ENCODE measurements around the gene CABLES2.

Gene CABLES2, protein sequence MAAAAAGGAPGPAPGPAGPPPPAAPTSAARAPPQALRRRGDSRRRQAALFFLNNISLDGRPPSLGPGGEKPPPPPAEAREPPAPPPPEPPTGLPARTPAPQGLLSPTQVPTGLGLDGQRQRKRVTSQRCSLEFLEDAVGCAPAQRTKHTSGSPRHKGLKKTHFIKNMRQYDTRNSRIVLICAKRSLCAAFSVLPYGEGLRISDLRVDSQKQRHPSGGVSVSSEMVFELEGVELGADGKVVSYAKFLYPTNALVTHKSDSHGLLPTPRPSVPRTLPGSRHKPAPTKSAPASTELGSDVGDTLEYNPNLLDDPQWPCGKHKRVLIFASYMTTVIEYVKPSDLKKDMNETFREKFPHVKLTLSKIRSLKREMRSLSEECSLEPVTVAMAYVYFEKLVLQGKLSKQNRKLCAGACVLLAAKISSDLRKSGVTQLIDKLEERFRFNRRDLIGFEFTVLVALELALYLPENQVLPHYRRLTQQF

DNA sequence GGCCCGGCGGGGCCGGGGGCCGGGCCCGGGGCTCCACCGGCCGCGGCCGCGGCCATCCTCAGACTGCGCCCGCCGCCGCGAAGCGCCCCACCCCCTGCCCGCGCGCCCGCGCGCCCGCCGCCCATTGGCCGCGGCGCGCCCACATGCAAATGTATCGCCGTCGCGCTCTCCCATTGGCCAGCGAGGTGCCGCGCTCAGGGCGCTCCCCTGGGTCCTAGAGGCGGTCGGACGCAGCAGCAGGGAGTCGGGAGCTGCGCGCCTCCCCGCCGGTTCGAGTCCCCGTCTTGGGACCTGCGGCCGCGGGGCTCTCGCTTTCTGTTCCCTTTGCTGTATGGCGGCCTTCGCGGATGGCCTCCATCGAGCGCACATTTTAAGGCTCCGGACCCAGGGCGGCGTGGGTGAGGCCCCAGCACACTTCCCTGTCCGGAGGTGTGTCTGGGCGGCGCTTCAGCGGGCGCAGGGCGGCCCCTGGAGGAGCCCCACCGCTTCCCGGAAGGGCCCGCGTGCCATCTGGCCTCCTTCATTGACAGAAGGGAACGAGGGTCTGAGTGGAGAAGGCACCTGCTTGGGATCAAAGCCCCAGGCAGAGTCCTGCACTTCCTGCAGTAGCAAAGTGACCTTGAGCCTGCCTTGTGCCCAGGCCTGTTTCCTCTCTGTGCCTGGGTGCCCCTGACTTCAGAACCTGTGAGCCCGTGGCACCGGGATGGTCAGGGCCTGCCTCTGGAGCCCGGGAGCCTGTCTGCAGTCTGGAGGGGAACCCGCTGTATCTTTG is at the start of gene CABLES2:
Gene CABLES2, minus strand, starts transcription at position 65 of the 772 bp plus-strand sequence. Its CDS starts 9 bp downstream, at position 56.
- DNase-seq (ENCODE audit: low read depth), result peak; percentile 83

DNA sequence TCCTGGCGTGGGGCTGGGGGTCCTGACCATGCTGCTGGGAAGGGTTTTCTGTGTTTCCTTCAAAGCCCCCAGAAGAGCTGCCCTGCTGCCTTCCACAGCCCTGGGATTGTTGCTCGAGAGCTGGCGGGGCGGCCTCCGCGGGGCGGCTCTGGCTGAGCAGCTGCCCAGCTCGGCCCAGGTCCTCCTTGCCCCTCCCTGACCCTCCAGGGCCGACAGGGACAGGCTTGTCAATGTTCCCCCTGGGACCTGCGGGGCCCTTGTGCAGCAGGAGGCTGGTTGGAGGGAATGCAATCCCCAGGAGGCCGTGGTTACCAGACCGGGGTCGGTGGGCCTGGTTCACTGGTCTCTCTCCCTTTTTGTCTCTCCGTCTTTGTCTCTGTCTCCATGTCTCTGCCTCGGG is 48.8 kb upstream of the CABLES2 start:
- no peak for DNase-seq (ENCODE audit: low read depth)

DNA sequence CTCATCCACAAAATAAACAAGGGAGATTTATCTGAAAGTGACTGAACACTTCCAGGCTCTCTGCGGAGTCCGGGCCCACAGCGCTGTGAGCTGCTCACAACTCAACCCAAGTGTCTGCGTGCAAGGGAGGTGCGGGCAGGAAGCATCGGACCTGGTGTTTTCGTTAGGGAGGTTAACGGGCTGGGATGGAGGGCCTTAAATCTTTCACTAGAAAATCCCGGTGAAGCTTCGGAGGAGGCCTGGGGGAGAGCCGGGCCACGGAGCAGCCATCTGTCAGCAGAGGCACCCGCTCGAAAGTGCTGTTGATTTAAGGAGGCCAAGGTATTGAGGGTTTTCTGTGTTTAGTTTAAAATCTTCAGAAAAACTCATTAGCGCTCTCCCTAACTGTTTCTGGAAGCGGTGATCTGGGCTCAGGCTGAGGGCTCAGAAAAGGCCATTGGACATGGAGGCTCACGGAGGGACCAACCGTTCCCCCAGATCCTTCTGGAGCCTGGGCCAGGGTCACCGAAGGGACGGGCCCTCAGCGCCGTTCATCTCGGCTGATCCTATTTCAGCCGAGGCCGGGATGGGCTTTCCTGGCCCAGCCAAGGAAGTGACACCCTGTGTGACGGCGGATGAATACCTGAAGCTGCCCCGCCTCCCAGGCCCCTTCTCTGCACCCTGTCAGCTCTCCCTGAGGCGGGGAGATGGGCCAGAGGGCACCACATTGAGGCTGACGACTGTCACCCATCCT is 48.0 kb upstream of the CABLES2 start:
- no peak for DNase-seq (ENCODE audit: low read depth)

DNA sequence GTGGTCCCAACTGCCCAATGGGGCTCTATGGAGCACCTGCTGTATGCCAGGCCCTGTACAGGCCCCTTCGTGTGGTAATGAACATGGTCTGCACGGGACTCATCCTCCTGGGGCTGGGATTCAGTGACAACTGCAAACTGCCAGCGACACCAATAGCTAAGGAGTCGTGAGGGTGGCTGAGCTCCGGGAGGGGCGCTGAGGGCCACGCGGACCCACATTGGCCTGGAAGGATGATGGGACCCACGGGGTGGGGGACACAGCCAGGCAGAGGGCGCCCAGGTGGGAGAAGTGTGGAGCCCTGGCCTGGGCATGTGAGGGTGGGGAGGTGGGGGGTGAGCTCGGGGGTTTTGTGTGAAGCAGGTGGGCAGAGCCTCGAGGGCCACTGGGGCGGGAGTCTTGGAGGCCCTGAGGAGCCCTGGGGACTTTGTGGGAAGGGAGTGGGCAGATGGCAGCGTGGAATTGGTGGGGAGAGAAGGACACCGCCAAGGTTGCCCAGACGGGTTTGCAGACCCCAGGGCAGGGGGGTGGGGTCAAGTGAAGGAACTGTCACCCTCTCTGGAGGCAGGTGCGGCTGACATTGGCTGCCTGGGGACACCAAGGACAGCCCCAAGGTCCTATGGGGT is 46.2 kb upstream of the CABLES2 start:
- no peak for DNase-seq (ENCODE audit: low read depth)

DNA sequence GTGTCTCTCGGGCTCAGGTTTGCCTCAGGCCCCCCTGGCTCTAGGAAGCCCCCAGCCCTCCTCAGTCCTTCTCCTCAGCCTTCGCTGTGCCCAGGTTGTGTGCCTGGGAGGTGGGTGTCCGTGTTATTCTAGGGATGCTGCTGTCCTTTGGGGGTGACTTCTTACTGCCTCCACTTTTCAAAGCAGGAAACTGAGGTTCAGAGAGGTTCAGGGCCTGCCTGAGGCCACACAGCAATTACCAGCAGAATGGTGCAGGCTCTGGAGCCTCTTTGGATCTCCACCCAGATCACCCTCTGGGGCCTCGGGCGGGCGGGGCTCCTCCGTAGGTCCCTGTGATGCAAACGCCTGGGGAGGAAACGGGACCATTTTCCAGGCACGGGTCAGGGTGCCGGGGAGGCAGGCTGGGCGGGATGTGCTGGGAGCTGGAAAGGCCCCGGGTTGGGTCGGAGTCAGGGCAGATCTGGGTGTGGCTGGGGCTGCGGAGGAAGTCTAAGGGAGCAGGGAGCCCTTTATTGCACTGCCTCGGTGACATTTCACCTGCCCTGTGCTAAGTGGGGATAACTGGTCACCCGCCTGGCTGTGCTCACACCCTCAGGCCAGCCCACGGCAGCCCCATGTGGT is 45.5 kb upstream of the CABLES2 start:
- no peak for DNase-seq (ENCODE audit: low read depth)

DNA sequence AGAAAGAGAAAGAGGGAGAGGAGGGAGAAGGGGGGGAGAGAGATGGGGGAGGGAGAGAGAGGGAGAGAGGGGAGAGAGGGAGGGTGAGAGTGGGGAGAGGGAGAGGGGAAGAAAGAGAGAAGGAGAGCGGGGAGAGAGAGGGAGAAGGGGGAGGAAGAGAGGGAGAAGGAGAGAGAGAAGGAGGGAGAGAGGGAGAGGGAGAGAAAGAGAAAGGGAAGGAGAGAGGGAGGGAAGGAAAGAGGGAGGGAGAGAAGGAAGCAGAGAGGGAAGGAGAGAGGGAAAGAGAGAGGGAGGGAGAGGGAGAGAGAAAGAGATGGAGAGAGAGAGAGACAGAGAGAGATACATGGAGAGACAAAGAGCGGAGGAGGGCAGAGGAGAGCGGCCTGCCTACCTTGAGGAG is 44.9 kb upstream of the CABLES2 start:
- DNase-seq (ENCODE audit: low read depth), result no peak

DNA sequence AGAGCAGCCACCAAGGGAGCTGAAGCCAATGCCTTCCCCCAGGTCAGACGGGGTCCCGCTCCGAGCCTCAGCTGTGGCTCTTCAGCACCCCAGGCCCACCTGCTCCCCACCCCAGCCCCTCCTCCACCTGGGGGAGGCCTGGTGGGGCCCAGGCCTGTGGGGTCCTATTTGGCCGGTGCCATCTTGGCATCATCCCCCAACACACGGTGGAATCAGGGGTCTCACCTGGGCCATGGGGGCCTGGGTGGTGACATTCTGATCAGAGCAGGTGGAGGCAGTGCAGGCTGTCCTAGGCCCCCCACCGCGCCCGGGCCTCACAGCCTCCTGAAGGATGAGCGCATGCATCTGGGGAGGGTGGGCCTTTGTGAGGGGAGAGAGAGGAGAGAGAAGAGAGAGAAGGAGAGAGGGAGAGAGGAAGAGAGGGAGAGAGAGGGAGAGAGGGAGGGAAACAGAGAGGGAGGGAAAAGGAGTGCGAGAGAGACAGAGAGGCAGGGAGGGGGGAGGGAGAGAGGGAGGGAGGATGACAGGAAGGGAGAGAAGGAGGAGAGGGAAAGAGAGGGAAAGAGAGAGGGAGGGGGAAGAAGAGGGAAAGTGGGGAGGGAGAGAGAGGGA is 44.2 kb upstream of the CABLES2 start:
- DNase-seq (ENCODE audit: low read depth), result no peak

DNA sequence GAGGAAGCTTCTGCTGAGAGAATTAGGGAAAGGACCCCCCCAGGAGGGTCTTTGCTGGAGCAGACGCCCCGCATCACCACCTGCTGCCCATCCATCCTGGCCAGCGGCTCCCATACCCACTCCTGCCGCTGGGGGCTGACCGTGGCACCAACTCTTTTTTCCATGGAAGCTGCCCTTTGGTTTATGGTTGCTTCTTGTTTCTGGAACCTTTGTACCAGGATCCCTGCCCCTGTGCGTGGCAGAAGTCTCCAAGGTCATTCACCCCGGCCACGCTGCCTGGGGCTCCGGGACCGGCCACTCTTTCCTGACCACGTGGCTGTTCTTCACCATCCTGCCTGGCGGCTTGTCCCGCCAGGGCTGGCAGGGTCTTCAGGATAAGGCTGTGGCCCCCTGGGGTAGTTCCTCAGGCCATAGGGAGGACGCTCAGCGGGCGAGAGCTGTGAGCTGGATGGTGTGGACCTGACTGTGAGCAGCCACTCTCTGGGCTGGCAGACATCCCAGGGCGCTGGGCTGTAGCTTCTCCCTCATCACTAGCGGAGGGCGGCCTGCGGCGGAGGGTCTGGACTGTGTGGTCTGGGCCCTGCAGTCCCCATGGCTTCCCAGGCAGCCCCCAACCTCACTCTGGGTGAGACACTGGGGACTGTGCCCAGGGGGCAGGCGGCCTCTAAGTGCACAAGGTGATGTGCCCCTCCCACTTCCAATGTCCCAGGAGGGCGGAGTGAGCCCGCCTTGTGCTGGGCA is 43.0 kb upstream of the CABLES2 start:
- no peak for DNase-seq (ENCODE audit: low read depth)

DNA sequence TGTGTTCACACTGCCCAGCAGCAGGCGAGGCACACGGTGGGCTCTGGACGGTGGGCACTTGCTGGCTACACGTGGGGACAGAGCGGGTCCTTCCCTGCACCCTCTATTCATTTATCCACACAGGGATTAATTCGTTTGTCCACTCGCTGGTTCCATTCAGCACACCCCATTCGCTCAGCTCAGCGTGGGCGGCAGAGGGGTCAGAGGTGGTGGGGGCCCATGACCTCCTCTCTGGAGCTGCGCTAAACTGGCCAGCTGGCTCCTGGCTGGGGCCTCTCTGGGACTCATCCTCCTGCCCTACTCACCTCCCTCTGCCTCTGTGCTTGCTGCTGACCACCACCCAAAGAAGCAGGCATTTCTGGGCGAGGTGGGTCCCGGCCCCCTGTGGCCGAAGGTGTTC is 41.7 kb upstream of the CABLES2 start:
- DNase-seq (ENCODE audit: low read depth), result no peak

DNA sequence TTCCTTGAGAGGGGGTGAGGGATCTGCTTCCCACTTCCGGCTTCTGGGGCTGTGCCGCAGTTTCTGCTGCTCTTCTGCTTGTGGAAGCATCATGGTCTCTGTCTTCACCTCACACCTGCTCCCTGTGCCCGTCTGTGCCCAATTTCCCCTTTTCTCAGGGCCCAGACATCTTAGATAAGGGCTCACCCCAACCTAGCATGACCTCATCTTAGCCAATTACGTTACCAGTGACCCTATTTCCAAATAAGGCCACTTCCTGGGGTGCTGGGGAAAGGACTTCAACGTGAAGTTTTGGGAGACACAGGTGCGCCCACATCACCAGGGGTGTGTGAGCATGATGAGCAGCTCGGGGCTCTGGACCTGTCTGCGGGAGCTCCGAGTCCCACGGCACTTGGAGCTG is 41.0 kb upstream of the CABLES2 start:
- DNase-seq (ENCODE audit: low read depth), result no peak

DNA sequence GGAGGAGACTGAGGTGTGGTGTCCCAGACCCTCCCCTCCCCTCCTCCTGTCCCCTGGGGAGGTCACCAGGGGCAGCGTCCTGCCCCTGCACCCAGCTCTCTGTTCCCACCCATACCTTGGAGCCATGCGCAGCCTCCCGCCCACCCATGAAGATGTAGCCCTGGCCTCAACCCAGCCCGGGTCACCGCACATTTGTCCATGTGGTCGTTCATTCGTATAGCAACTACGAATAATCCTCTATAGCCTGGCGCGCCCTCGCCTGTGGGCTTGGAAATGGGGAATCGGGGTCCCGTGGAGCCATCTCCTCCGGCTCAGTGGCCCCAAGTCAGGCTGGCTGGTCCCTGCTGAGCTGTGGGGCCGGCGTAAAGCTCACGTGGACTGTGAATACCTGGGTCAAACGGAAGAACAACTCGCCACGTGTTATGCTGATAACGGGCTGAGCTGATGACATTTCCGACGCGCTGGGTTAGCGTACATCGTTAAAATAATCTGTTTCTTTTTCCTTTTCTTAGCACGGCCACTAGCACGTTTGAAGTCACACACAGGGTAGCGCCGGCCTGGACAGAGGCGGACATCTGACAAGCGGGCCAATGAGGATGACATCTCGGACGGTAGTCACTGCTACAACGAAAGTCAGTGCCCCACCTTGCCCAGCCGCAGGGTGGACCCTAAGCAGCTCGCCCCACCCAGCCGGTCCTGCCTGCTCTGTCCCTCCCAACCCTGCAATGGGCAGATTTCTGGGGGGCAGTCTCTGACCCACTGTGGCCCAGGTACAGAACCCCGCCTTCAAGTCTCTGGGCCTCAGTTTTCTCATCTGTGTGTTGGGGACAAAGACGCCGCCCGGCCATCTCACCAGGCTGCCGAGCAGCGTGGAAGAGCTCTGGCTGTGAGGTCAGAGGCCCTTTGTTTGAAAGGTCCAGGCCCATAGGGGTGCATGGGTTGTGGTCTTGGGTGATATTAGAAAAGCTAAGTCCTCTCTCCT is 40.1 kb upstream of the CABLES2 start:
- DNase-seq (ENCODE audit: low read depth), result no peak

DNA sequence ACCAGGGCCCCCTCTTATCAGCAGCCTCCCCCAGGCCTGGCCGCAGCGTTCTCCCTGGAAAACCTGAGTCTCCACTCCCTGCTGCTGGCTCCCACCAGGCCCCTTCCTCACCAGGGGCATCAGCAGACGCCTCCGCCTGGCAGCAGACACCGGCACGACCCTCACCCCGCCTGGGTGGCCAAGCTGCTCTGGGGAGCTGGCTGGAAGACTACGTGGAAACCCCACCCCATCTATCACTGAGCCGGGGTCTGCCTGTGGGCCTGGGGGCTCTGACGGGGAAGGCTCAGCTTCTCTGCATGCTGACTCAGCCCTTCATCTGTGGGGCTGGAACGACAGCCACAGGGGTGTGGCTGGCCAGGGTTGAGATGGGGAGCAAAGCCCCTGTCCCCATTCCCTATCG is 39.4 kb upstream of the CABLES2 start:
- no peak for DNase-seq (ENCODE audit: low read depth)

DNA sequence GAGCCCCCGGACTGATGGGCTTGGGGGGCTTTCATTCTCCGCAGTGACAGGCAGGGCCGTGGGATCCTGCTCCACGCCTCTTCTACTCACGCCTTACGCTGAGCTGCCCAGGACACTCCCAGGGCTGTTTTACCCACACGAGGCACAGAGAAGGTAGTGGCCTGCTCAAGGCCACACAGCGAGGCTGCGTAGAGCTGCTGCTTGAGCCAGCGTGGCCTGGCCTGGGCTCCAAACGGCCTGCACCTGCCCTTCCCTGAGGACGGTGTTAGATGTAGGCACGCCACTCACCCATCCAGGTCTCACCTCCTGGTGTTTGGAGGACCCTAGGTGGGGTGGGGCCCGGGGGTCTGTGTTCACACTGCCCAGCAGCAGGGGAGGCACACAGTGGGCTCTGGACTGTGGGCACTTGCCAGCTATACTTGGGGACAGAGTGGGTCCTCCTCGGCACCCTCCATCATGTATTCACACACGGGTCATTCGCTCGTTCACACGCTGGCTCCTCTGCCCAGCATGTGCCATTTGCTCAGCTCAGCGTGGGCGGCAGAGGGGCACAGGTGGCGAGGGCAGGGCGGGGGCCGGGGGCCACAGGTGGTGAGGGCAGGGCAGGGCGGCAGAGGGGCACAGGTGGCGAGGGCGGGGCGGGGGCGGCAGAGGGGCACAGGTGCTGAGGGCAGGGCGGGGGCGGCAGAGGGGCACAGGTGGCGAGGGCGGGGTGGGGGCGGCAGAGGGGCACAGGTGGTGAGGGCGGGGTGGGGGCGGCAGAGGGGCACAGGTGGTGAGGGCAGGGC is 38.7 kb upstream of the CABLES2 start:
- DNase-seq (ENCODE audit: low read depth), result no peak

DNA sequence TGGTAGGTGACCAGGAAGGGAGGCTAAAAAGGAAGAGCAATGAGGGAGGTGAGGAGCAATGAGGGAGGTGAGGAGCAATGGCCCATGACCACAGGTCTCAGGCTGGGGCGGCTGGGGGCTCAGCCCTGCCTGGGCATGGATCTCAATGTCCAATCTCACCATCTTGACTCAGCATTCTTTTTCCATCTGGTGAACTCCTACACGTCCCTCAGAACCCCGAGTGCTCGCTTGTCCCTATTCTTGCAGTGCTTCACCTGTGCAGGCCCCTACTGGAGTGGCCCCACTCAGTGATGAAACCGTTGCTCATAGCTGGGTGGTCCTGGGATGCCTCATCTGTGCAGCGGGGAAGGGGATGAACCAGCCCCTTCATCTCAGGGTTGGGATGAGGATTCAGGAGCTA is 37.2 kb upstream of the CABLES2 start:
- DNase-seq (ENCODE audit: low read depth), result no peak

DNA sequence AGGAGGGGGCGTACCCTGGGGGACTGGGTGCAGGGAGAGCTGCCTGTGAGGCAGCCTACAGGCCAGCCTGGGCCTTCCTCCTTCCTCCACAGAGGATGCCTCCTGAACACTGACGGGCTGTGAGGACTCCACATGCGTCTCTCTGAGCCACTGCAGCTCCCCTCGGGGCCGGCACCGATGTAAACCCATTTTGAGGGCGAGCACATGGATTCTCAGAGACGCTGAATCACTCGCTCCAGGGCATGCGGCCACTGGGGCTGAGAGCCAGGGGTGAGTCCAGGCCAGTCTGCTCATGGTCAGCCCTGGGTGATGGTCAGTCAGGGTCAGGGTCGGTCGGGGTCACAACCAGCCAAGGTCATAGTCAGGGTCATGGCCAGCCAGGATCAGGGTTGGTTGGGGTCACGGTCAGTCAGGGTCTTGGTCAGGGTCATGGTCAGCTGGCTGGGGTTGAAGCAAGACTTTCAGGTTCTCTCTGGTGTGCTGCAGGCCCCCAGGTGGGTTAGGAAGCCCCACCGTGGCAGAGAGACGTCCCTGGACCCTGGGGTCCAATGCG is 35.0 kb upstream of the CABLES2 start:
- DNase-seq (ENCODE audit: low read depth), result no peak

DNA sequence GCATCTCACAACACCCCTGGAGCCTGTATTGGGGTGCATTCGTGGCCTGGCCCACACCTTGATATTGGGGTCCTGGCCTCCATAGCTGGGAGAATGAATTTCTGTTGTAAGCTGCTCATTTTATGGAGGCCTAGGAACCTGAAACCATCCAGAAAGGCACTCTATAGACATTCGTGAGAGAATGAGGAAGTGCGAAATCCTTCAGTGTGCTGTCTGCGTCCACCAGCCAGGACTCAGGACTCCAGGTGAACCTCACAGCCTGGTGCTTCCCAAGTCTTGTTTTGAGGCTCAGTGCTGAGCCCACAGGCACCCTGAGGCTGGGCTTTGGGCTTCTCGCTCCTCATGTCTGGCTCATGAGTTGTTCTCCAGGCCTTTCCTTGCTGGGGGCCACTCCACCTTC is 32.1 kb upstream of the CABLES2 start:
- DNase-seq (ENCODE audit: low read depth), result no peak

DNA sequence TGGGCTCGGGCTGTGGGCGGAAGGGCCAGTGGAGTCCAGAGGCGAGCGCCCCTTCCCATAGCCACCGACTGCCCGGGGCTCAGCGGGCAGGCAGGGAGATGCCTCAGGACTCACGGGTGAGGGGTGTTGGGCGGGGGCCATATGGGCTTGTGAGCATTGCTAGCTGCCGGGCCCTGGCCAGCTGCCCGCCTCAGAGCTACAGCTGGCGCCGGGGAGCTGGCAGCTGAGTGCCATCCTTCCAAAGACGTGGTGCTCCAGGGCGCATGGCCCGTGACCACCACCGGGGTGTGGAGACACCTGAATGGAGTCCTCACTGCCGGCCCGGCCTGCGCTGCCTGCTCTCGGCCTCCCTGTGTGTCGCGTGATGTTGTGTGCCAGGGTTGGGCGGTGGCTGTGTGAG is 30.8 kb upstream of the CABLES2 start:
- no peak for DNase-seq (ENCODE audit: low read depth)

DNA sequence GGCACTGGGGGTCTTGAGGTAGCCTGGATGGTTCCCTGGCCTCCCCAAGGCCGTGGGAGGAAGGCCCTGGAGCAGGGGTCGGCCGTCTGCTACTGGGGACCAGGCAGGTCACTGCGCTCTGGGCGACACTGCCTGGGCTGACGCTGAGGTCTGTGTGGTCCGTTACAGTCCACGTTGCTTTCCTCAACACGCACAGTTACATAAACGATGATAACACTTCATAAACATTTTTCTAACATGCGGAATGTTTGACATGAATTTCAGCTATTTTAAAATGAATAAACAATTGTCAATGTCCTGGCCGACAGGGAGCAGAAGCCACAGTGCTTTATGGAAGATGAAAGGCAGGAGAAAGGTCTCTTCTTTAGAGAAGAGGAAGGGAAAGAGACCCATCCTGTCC is 30.4 kb upstream of the CABLES2 start:
- no peak for DNase-seq (ENCODE audit: low read depth)

Data from stimulated activated CD8-positive, alpha-beta memory T cell treated with anti-CD3 and anti-CD28 coated beads, Interleukin-12 subunit alpha, Interleukin-12 subunit beta, amount 100 ng/mL, for 4 hours (primary cell).